Neuronal stem cell (in vitro differentiated cells): ENCODE measurements around the gene MGMT.

Experiments used
- DNase-seq: peaks from one replicate; pipeline ENCODE4 v3.0.0-alpha.2; 2013; ENCODE audit warnings: low spot score
- H2AFZ ChIP-seq: one replicate; pipeline ENCODE4 v1.6.1; 2013; ENCODE audit warnings: mild to moderate bottlenecking, low read length, inconsistent platforms
- H2AK5ac ChIP-seq: 2 replicates; pipeline ENCODE4 v1.6.1; 2013; ENCODE audit warnings: low read depth, mild to moderate bottlenecking, inconsistent platforms, low read length, moderate library complexity, mixed read lengths
- H2BK120ac ChIP-seq: 2 replicates; pipeline ENCODE4 v1.6.1; 2013; ENCODE audit warnings: low read depth, mild to moderate bottlenecking, inconsistent platforms, low read length, moderate library complexity, mixed read lengths
- H2BK12ac ChIP-seq: one replicate; pipeline ENCODE4 v1.6.1; 2013; ENCODE audit warnings: low read length, inconsistent platforms
- H2BK15ac ChIP-seq: 2 replicates; pipeline ENCODE4 v1.6.1; 2013; ENCODE audit warnings: mild to moderate bottlenecking, low read length, inconsistent platforms, mixed read lengths
- H2BK5ac ChIP-seq: one replicate; pipeline ENCODE4 v1.6.1; 2013; ENCODE audit warnings: inconsistent platforms, mild to moderate bottlenecking, low read length, moderate library complexity
- H3K14ac ChIP-seq: one replicate; pipeline ENCODE4 v1.6.1; 2013; ENCODE audit warnings: low read length, inconsistent platforms
- H3K18ac ChIP-seq: 2 replicates; pipeline ENCODE4 v1.6.1; 2013; ENCODE audit warnings: low read length, inconsistent platforms
- H3K23ac ChIP-seq: 2 replicates; pipeline ENCODE4 v1.6.1; 2013; ENCODE audit warnings: low read depth, mild to moderate bottlenecking, mixed read lengths, low read length, inconsistent platforms; ENCODE audit not compliant: poor library complexity
- H3K27ac ChIP-seq: replicated peaks from 3 replicates; pipeline ENCODE4 v1.5.1; 2013; ENCODE audit warnings: low read length, inconsistent platforms
- H3K27me3 ChIP-seq, 3 experiments: 2 replicates each; pipeline ENCODE4 v1.6.1; 2013; ENCODE audit warnings: low read length in 3 of 3, mild to moderate bottlenecking in 2 of 3, inconsistent platforms in 1 of 3, low read depth in 1 of 3, mixed read lengths in 1 of 3, moderate library complexity in 1 of 3; ENCODE audit not compliant: control insufficient read depth in 3 of 3, insufficient read depth in 3 of 3
- H3K36me3 ChIP-seq, 2 donors: replicated peaks in 1 of 2; 2 replicates each; pipeline ENCODE4 v1.6.1; 2013; ENCODE audit warnings: low read length in 2 of 2; ENCODE audit not compliant: control insufficient read depth in 2 of 2, insufficient read depth in 2 of 2
- H3K4ac ChIP-seq: 2 replicates; pipeline ENCODE4 v1.6.1; 2013; ENCODE audit warnings: inconsistent platforms, mild to moderate bottlenecking, low read length, moderate library complexity
- H3K4me1 ChIP-seq, 2 donors: 1 replicate in 1 of 2; 2 replicates in 1 of 2; pipeline ENCODE4 v1.6.1; 2013; ENCODE audit warnings: low read length in 2 of 2, low read depth in 1 of 2; ENCODE audit not compliant: control insufficient read depth in 2 of 2, insufficient read depth in 1 of 2
- H3K4me2 ChIP-seq: one replicate; pipeline ENCODE4 v1.6.1; 2013; ENCODE audit warnings: mild to moderate bottlenecking, low read length, inconsistent platforms; ENCODE audit not compliant: insufficient read depth, poor library complexity, severe bottlenecking
- H3K4me3 ChIP-seq, 2 donors: 2 replicates each; pipeline ENCODE4 v1.5.1; 2013; ENCODE audit warnings: low read length in 2 of 2, mild to moderate bottlenecking in 2 of 2, inconsistent platforms in 1 of 2, moderate library complexity in 1 of 2
- H3K79me1 ChIP-seq: one replicate; pipeline ENCODE4 v1.6.1; 2013; ENCODE audit warnings: low read depth, mild to moderate bottlenecking, inconsistent platforms, low read length, moderate library complexity
- H3K9ac ChIP-seq: one replicate; pipeline ENCODE4 v1.6.1; 2013; ENCODE audit warnings: mild to moderate bottlenecking, low read depth, low read length, inconsistent platforms; ENCODE audit not compliant: poor library complexity
- H3K9me3 ChIP-seq, 2 donors: replicated peaks in 1 of 2; 2 replicates each; pipeline versions ENCODE3 to v1.6.1; 2013; ENCODE audit warnings: low read length in 2 of 2, mild to moderate bottlenecking in 2 of 2, inconsistent platforms in 1 of 2, low read depth in 1 of 2, mixed read lengths in 1 of 2, moderate library complexity in 1 of 2; ENCODE audit not compliant: control insufficient read depth in 2 of 2, insufficient read depth in 1 of 2
- H4K8ac ChIP-seq: one replicate; pipeline ENCODE4 v1.6.1; 2013; ENCODE audit warnings: low read depth, mild to moderate bottlenecking, inconsistent platforms, low read length, moderate library complexity
- H4K91ac ChIP-seq: one replicate; pipeline ENCODE4 v1.6.1; 2013; ENCODE audit warnings: low read length, low read depth, mild to moderate bottlenecking, inconsistent platforms; ENCODE audit not compliant: poor library complexity
- WGBS, 2 donors: extraction: QIAGEN DNeasy Blood & Tissue Kit; methylation state at CpG; one replicate each; pipeline ENCODE4 v1.1.7; 2013; ENCODE audit warnings: missing lambda C conversion rate in 2 of 2, mixed read lengths in 1 of 2; ENCODE audit not compliant: insufficient read length in 2 of 2, insufficient replicate concordance in 1 of 2; ENCODE audit errors: extremely low coverage in 2 of 2; 5-methylcytosine and 5-hydroxymethylcytosine counted together

Gene MGMT

DNA sequence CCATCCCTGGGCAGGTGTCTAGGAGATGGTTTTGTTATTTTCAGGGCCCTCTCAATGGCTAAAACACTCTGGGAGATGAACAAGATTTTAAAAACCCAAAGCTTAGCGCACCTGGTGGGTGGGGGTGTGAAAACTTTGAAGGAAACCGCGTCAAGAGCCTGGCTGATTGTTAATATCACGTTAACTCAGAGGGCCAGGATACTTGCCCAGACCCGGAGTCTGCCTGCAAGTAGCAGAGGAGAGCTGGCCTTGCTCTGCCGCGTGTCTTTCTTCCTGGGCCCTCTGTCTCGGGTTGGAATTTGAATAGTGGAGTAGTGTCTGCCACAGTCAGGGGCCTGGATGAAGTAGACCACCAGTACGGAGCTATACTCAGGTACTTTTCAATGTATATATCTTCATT lies 1.1 kb downstream of the MGMT start:
- Histone ChIP-seq H3K79me1 (no peaks in the 10 kb centered on the region), H2BK5ac (no peak overlapping the region), H3K4ac (no peak overlapping the region), H2BK12ac (no peak overlapping the region), H3K36me3 (no peaks in the 10 kb centered on the region), H2BK120ac (no peak overlapping the region), H2BK15ac (no peak overlapping the region), H2AFZ (no peak overlapping the region), H3K27me3 (no peaks in the 10 kb centered on the region), H3K9me3 (no peaks in the 10 kb centered on the region), H3K23ac (no peak overlapping the region), H3K27ac (no peak overlapping the region), H3K14ac (no peak overlapping the region), H3K4me2 (no peak overlapping the region), H4K8ac (no peak overlapping the region), H4K91ac (no peak overlapping the region), H3K4me1 (peaks cover 0 to 3% of the 10 kb centered on the region in 2 donors), H2AK5ac (no peak overlapping the region), H3K9ac (no peak overlapping the region), H3K4me3 (no peak overlapping the region), H3K18ac (no peak overlapping the region)
- WGBS, 2 donors = no CpG with 5 or more reads among the region's 9 CpGs
- no peak for DNase-seq

DNA sequence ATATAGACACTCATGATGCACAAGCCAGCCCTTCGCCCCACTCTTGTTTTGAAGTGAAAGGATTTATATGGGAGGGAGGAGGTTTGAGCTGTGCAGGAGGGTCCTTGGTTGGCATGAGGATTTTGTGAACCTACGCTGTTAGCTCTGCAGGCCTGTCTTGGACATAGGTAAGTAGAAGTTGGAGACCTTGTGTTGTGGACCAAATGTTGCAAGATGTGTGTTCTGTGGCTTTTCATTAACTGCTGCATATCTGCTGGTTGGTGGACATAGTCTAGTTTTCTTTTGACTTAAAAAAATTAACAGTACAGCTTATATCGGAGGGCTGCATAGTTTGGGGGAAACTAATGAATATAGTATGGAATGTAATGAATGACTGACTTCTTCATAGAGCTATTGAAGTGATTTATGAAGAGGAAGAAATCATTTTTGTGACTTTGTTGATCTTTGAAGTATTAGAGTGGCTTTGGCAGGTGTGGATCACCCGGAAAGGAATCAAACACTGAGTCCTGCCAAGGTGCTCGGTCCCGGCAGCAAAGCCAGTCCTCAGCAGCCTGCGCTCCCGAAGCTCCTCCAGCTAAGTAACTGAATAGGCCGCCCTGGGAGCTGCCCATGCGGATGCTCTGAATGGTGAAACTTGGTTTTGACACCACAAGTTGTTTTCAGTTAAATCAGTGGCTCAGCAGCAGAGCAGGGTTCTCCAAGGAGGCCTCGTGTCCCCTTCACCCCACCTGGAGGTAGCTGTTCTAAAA lies 3.2 kb downstream of the MGMT start:
- no peaks in the 10 kb centered on the region for H3K9me3 ChIP-seq
- H3K4ac ChIP-seq = no peak overlapping the region
- H3K18ac ChIP-seq = no peak overlapping the region
- no peak overlapping the region for H3K23ac ChIP-seq
- H3K4me2 ChIP-seq = no peak overlapping the region
- no peak overlapping the region for H2BK12ac ChIP-seq
- H2BK15ac ChIP-seq = no peak overlapping the region
- H4K91ac ChIP-seq = no peak overlapping the region
- H3K27me3 ChIP-seq = no peaks in the 10 kb centered on the region
- H3K14ac ChIP-seq = no peak overlapping the region
- H2BK120ac ChIP-seq = no peak overlapping the region
- no peak overlapping the region for H4K8ac ChIP-seq
- no peak overlapping the region for H3K27ac ChIP-seq
- H3K4me1 ChIP-seq = peaks cover 0 to 3% of the 10 kb centered on the region in 2 donors
- H3K79me1 ChIP-seq = no peaks in the 10 kb centered on the region
- no peaks in the 10 kb centered on the region for H3K36me3 ChIP-seq
- DNase-seq = no peak
- no peak overlapping the region for H3K4me3 ChIP-seq
- H2AFZ ChIP-seq = no peak overlapping the region
- no CpG with 5 or more reads among the region's 11 CpGs for WGBS, 2 donors
- H3K9ac ChIP-seq = no peak overlapping the region
- H2BK5ac ChIP-seq = no peak overlapping the region
- H2AK5ac ChIP-seq = no peak overlapping the region

DNA sequence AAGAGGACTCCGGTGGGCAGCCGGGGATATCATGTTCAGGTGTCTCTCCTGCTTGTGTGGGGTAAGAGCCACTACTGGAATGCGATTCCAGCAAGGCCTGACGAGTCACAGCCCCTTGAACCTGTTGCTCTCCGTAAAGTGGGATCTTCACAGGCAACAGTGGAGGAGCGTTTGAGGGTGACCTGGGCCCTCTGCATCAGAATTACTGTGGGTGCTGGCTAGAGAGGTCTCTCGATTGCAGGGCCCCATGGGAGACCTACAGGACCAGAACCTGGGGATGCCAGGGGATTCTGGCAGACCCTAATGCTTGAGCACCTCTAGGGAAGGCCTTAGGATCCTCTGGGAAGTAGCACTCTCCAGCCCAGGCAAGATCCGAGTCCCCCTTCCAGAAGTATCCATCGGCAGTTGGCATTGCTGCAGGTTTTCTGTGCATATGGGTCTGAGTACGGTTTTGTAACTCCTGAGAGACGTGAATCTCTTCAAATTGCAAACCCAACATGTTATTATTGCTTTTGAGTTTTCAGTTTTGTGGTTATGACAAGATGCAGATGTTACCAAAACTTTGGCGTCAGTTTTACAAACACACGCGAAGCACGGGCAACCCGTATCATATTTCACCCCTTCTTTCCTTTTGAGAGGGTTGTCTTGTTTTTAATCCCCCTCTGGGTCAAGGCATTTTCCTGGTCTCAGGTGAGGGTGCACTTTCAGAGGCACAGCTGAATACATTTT lies 4.6 kb downstream of the MGMT start:
- Histone ChIP-seq H4K8ac (no peak overlapping the region), H3K4me1 (peaks cover 0 to 3% of the 10 kb centered on the region in 2 donors), H3K18ac (no peak overlapping the region), H3K4me3 (no peak overlapping the region), H3K23ac (no peak overlapping the region), H3K4ac (no peak overlapping the region), H3K4me2 (no peak overlapping the region), H2BK15ac (no peak overlapping the region), H3K9ac (no peak overlapping the region), H3K27ac (no peak overlapping the region), H3K27me3 (no peaks in the 10 kb centered on the region), H2AFZ (no peak overlapping the region), H4K91ac (no peak overlapping the region), H3K79me1 (peaks cover 3% of the 10 kb centered on the region), H2BK12ac (no peak overlapping the region), H2BK5ac (no peak overlapping the region), H2BK120ac (no peak overlapping the region), H3K9me3 (no peaks in the 10 kb centered on the region), H3K14ac (peak overlapping the region; percentile 40), H2AK5ac (no peak overlapping the region), H3K36me3 (no peaks in the 10 kb centered on the region)
- no peak for DNase-seq
- no CpG with 5 or more reads among the region's 16 CpGs for WGBS, 2 donors

DNA sequence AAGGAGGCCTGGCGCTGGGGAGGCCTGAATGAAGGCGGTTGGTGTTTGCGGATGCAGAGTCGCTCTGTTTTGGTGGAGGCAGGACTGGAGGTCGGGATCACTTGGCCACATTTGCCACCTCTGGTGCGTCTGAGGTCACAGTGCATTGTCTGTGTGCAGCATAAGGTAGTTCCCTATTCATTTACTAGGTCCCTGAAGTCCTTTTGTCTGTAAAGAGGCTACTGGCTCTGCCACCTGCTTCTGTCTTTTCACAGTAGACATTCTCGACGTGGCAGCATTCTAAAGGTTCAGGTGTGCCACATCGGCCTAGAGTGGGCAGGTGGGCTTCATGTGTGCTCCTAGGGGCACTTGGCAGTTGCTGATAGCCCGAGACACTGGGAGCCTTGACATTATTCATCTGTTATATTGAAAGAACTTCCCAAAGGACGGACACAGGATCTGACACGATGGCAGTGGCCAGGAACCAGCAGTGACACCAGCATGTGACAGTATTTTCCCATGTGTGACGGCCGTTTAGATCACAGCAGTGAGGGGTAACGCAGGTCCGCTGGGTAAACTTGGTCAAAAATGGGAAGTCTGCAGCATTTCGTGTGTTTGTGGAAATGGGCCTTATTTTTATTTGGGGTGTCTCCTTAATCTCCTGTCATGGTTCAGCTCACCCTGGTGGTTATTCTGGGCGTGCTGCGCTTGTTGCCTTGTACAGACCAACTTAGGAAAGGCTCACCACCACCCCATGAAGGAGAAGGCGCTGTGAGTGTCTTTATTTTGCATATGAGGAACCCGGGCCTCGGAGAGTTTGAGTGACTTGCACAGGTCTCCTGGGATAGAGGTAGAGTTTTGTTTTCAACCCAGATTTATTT lies 5.9 kb downstream of the MGMT start:
- Histone ChIP-seq H4K91ac (no peak overlapping the region), H3K79me1 (peaks cover 3% of the 10 kb centered on the region), H2BK5ac (no peak overlapping the region), H3K4ac (no peak overlapping the region), H2BK15ac (no peak overlapping the region), H2AK5ac (no peak overlapping the region), H3K36me3 (no peaks in the 10 kb centered on the region), H3K14ac (peak overlapping the region; percentile 17), H2BK12ac (no peak overlapping the region), H3K27ac (no peak overlapping the region), H3K9me3 (no peaks in the 10 kb centered on the region), H3K4me3 (no peak overlapping the region), H3K9ac (no peak overlapping the region), H3K23ac (no peak overlapping the region), H2AFZ (no peak overlapping the region), H3K18ac (no peak overlapping the region), H2BK120ac (no peak overlapping the region), H4K8ac (no peak overlapping the region), H3K4me2 (no peak overlapping the region), H3K27me3 (no peaks in the 10 kb centered on the region), H3K4me1 (no peaks in the 10 kb centered on the region)
- no peak for DNase-seq
- WGBS, 2 donors = no CpG with 5 or more reads among the region's 22 CpGs
